Activated CD8-positive, alpha-beta T cell treated with anti-CD3 and anti-CD28 coated beads, Interleukin-2, amount 10 ng/mL, durations not matched to agents 7 days and 5 days (primary cell): ENCODE measurements around the gene UQCC2. TPM values are rescaled to one million over a fixed set of nuclear protein-coding genes. Genes with fewer than 3 reads are reported as not detected.

Experiments used
- ATAC-seq: fragments of 150-1000 bp; cut with Tn5 transposase; one replicate; pipeline ENCODE4 v1.10.0; 2021; ENCODE audit warnings: moderate library complexity
- CTCF ChIA-PET: fragments of 350-600 bp; sonication (Branson Sonifier 250); formaldehyde crosslinking; loops from one replicate; lab custom pipeline; 2021; ENCODE audit warnings: antibody characterized with exemption; lab: Charles Lee
- POLR2A ChIA-PET: fragments of 350-600 bp; sonication (Branson Sonifier 250); formaldehyde crosslinking; loops from one replicate; lab custom pipeline; 2021; ENCODE audit warnings: antibody characterized with exemption; lab: Charles Lee
- DNase-seq: peaks from one replicate; pipeline ENCODE4 v3.0.0-alpha.2; 2020
- H3K27ac Mint-ChIP-seq: one replicate; pipeline ENCODE4 v1.8.0; 2021; ENCODE audit warnings: mild to moderate bottlenecking, mixed read lengths
- H3K27me3 Mint-ChIP-seq: one replicate; pipeline ENCODE4 v1.8.0; 2021; ENCODE audit warnings: low read depth, mixed read lengths
- H3K36me3 Mint-ChIP-seq: one replicate; pipeline ENCODE4 v1.8.0; 2021; ENCODE audit warnings: low read depth, mixed read lengths
- H3K4me1 Mint-ChIP-seq: one replicate; pipeline ENCODE4 v1.8.0; 2021; ENCODE audit warnings: low read depth, mixed read lengths
- H3K4me3 Mint-ChIP-seq: one replicate; pipeline ENCODE4 v1.8.0; 2021; ENCODE audit warnings: mild to moderate bottlenecking, mixed read lengths
- H3K9me3 Mint-ChIP-seq: one replicate; pipeline ENCODE4 v1.8.0; 2022; ENCODE audit warnings: mixed read lengths; ENCODE audit not compliant: insufficient read depth
- total RNA-seq, 2 experiments: library from RNA; stranded (reverse); gene quantifications; one replicate each; pipeline ENCODE4 v1.2.3, GENCODE V29; 2021

Gene UQCC2
- total RNA-seq, 2 experiments from 2014 or later: 88.1 to 89.6 TPM

DNA sequence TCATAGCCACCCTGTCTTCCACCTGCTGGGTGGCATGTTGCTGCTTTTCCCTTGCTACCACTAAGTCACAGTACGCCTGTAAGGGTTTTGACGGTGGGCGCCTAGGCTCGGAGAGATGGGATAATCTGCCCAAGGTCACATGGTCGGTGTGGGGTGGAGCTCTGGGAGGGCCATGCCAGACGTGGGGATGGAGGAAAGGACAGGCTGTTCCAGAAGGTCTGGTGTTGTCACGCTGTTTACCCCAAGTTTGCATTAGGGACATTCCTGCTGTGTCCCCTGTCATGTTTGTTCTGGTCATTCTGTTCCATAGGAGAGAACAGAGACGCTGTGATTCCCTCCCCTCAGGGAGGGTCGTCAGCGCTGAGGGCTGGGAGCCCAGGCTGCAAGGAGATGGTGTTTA lies 19.1 kb upstream of the UQCC2 start:
- POLR2A ChIA-PET: no interaction called here
- Mint-ChIP-seq H3K4me3 (no peak overlapping the region), H3K4me1 (no peaks in the 10 kb centered on the region), H3K9me3 (no peaks in the 10 kb centered on the region), H3K27ac (no peak overlapping the region), H3K27me3 (no peaks in the 10 kb centered on the region), H3K36me3 (no peaks in the 10 kb centered on the region)
- DNase-seq (no peak), ATAC-seq (no peak)
- CTCF ChIA-PET: interaction anchor here (2.5 kb wide), 1 partner anchor 19 kb away, joined by 7 read pairs; the partner anchor contains the start of gene UQCC2

DNA sequence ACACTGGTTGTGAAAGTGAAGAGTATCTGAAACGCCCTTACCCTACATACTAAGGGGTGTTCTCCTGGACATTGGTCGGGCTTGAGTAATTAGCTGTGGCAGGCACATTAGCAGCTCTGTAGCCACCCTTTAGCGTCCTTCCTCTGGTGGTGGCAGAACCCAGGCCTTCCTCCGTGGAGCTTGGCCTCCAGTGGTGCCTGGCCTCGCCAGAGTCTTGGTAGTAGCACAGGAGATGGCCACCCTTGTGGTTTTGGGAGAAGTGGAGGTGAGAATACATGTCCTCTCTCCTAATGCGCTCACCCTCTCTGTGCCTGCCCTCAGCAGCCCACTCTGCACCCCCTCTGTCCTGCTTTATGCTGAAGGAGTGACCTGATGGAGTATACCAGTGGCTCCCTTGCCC lies 17.6 kb upstream of the UQCC2 start:
- no peaks in the 10 kb centered on the region for H3K9me3 Mint-ChIP-seq

DNA sequence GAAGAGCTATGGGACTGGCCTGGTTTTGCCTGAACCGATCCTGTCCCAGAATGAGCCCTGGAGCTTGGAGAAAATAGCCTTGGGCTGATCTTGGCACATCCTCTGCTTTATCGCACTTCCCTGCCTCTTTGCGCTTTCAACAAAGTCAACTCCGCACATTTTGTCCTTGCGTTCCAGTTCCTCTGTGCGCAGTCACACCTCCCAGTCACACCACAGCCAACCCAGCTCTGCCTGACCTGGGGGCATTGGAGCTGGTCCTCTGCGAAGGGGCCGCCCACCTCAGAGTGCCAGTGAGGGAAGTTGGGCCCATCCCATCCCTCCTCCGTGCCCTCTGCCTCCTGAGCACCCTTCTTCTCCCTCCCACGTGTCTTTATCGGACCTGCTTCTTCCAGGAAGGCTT lies 16.9 kb upstream of the UQCC2 start:
- ChIA-PET CTCF (interaction anchor here (0.7 kb wide), 1 partner anchor 17 kb away, joined by 3 read pairs; the partner anchor contains the start of gene UQCC2), POLR2A (no interaction called here)
- no peak overlapping the region for H3K27ac Mint-ChIP-seq
- ATAC-seq (no peak), DNase-seq (no peak)
- H3K36me3 Mint-ChIP-seq: no peaks in the 10 kb centered on the region
- peaks cover 12% of the 10 kb centered on the region for H3K4me1 Mint-ChIP-seq
- H3K9me3 Mint-ChIP-seq: no peaks in the 10 kb centered on the region
- H3K27me3 Mint-ChIP-seq: peaks cover 13% of the 10 kb centered on the region
- H3K4me3 Mint-ChIP-seq: no peak overlapping the region

More for the DNA sequence above, 17.6 kb upstream of the UQCC2 start:
- H3K4me3 Mint-ChIP-seq: no peak overlapping the region
- H3K27ac Mint-ChIP-seq: no peak overlapping the region
- H3K36me3 Mint-ChIP-seq: no peaks in the 10 kb centered on the region
- no peak for ATAC-seq
- H3K27me3 Mint-ChIP-seq: peaks cover 8% of the 10 kb centered on the region
- ChIA-PET CTCF (no interaction called here), POLR2A (no interaction called here)
- DNase-seq: no peak
- peaks cover 7% of the 10 kb centered on the region for H3K4me1 Mint-ChIP-seq

DNA sequence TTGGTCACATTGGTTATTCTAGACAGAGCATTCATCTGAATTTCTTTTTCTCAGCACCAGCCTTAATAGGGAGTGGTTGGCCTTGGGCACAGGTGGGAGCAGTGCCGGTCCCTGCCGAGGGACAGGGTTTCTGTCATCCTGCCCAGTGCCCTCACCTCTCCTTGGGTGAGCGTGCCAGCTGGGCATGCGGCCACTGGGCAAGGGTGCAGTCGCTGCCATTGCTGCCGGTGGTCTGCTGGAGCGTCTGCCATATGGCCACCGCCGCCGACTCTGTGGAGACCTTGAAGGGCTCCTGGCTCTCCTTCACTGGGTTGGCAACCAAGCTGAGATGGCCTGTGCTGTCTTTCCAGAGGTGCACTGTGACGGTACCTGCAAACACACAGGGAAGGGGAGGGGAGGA lies 16.4 kb upstream of the UQCC2 start:
- ATAC-seq (no peak), DNase-seq (no peak)
- POLR2A ChIA-PET: no interaction called here
- H3K4me1 Mint-ChIP-seq: peaks cover 12% of the 10 kb centered on the region
- no peaks in the 10 kb centered on the region for H3K9me3 Mint-ChIP-seq
- H3K27ac Mint-ChIP-seq: no peak overlapping the region
- no peak overlapping the region for H3K4me3 Mint-ChIP-seq
- H3K36me3 Mint-ChIP-seq: no peaks in the 10 kb centered on the region
- CTCF ChIA-PET: interaction anchor here (0.7 kb wide), 1 partner anchor 16 kb away, joined by 3 read pairs; the partner anchor contains the start of gene UQCC2
- peaks cover 13% of the 10 kb centered on the region for H3K27me3 Mint-ChIP-seq

DNA sequence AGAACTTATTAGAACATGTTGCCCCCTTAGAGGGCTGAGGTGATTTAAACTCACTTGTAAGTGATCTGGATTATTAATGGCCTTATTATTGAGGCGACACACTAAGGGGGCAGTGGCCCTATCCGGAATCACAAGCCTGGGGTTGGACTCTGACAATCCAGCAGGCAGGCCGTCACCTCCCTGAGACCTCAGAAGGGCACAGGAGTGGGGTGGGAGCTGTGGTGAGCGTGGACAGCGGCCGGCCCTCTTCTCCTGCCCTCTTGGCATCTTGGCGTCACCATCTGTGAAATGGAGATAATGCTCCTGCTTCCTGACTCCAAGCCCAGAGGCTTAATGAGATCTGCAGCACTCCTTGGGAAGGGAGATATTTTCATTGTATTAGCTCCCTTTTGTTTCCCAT lies 15.6 kb upstream of the UQCC2 start:
- POLR2A ChIA-PET: no interaction called here
- peaks cover 16% of the 10 kb centered on the region for H3K27me3 Mint-ChIP-seq
- no peaks in the 10 kb centered on the region for H3K9me3 Mint-ChIP-seq
- H3K27ac Mint-ChIP-seq: no peak overlapping the region
- CTCF ChIA-PET: interaction anchor here (1.7 kb wide), 1 partner anchor 17 kb away, joined by 7 read pairs; no protein-coding TSS in a partner anchor
- H3K36me3 Mint-ChIP-seq: no peaks in the 10 kb centered on the region
- no peak for DNase-seq
- H3K4me3 Mint-ChIP-seq: no peak overlapping the region
- ATAC-seq: no peak
- H3K4me1 Mint-ChIP-seq: peaks cover 12% of the 10 kb centered on the region

DNA sequence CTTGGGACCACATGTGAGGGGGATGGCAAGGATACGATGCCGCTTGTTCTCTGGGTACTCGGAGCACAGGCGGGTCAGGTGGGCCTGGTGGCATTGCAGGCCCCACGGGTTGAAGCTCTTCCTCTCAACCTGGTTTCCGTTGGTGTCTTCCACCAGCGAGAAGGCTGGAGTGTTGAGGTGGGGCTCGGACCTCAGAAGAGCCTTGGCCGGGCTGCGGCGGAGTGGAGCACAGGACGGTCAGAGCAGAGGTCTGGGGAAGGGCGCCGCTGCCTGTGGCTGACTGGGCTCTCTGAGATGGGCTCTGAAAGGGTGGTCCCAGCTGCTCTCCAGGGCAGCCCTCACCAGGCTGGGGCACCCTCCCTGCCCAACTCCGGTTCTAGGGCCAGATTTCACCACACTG lies 15.2 kb upstream of the UQCC2 start:
- Mint-ChIP-seq H3K27me3 (peaks cover 19% of the 10 kb centered on the region), H3K9me3 (no peaks in the 10 kb centered on the region), H3K27ac (no peak overlapping the region), H3K36me3 (no peaks in the 10 kb centered on the region), H3K4me3 (no peak overlapping the region), H3K4me1 (peaks cover 12% of the 10 kb centered on the region)
- no peak for ATAC-seq
- ChIA-PET POLR2A (no interaction called here), CTCF (interaction anchor here (1.7 kb wide), 2 partner anchors 16 to 17 kb away, joined by 6 to 7 read pairs; partner anchors contain the start of gene UQCC2)
- DNase-seq: no peak

DNA sequence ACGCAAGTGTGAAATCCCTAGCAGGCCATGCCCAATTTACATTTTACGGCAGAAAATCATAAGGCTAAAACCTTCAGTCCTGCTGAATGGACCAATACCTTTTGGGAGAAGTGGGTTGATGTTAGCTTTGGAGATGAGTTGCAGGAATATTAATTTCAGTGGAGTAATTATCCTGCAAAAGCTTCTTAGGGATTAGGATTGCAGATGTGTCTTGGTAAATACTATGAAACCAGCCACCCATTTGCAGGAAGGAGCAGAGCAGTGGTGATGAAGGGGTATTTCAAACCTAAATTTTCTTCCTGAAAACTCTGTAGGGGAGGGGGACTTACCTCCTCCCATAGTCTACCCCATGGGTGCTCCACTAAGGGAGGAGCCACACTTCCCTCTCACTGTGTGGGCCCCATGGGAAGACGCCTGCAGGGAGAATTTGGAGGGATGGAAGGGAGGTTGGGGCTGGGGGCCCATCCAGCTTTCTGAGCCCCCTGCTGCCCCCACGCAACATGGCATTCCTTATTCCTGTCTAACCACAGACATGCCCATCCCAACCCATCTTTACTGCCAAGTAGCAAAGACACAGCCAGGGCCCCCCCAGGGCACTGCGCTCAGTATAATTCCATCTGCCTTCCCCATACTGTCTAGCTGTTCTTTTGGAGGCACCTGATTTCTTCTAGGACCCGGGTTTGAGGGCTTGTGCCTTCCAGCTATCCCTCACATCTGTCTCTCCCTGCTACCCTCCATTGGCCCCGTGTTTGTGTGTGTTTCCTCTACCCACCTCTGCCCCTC lies 14.6 kb upstream of the UQCC2 start:
- DNase-seq (no peak), ATAC-seq (no peak)
- no peaks in the 10 kb centered on the region for H3K36me3 Mint-ChIP-seq
- no peaks in the 10 kb centered on the region for H3K9me3 Mint-ChIP-seq
- no peak overlapping the region for H3K4me3 Mint-ChIP-seq
- no peak overlapping the region for H3K27ac Mint-ChIP-seq
- POLR2A ChIA-PET: no interaction called here
- CTCF ChIA-PET: interaction anchor here (1.7 kb wide), 2 partner anchors 15 to 18 kb away, joined by 6 to 7 read pairs; partner anchors contain the start of gene UQCC2
- peaks cover 12% of the 10 kb centered on the region for H3K4me1 Mint-ChIP-seq
- H3K27me3 Mint-ChIP-seq: peaks cover 22% of the 10 kb centered on the region

DNA sequence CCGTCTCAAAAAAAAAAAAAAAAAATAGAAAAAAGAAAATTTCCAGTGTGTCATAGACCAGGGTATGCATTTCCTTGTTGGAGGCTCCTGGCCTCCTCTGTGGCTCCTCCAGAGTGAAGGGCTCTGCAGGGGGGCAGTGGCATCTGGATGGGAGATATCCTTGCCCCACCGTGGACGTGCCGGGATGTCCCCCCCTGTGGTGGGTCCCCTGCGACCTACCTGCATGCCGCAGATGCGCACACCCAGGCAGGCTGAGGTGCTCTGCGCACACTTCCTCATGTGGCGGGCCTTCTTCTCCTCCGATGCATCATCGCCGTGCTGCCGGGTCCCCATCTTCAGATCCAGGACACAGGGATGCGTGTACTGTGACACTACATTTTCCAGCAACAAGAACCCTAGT lies 13.7 kb upstream of the UQCC2 start:
- H3K4me3 Mint-ChIP-seq: no peak overlapping the region
- H3K36me3 Mint-ChIP-seq: no peaks in the 10 kb centered on the region
- peaks cover 25% of the 10 kb centered on the region for H3K27me3 Mint-ChIP-seq
- ATAC-seq (no peak), DNase-seq (no peak)
- peaks cover 12% of the 10 kb centered on the region for H3K4me1 Mint-ChIP-seq
- H3K27ac Mint-ChIP-seq: no peak overlapping the region
- ChIA-PET CTCF (interaction anchor here (1.2 to 1.7 kb wide), 2 partner anchors 14 kb away, joined by 6 to 12 read pairs; partner anchors contain the start of gene UQCC2), POLR2A (no interaction called here)
- no peaks in the 10 kb centered on the region for H3K9me3 Mint-ChIP-seq

DNA sequence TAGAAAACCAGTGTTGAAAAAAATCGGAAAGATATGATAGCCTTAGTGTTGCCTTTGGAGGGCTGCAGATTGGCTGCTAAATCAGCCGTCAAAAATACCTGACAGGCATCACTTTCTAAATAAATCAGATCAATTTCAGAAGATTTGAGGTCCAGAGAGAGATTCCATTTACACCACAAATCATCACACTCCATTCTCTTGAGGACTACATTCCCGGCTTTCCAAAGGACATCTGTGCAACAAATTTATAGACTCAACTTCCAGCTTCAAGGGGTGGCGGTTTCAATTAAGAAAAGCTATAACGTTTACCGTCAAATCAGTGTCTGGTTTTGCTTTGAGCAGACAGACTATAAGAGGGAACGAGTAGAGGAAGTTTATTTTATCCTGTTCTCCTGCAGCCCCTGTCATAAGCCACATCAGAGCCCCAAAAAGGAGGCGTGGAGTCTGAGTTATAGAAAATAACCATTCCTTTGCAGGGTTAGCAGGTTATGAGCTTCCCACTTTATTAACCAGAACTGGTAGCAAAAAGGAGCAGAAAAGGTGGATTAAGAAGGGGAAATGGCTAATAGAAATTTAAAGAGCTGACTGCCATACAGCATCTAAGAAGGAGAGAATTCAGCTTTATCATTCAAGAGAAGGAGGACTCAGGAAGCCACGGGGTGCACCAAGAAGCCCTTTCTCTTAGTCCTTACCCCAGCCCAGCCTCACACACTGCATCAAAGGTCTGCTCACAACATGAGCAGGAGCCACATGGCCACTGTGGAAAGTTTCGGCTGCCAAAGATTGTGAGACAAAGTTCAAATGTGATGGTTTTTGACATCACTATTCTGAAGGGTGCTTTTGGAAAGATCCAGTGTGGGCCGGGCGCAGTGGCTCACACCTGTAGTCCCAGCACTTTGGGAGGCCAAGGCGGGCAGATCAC lies 12.9 kb upstream of the UQCC2 start:
- Mint-ChIP-seq H3K4me3 (no peak overlapping the region), H3K9me3 (no peaks in the 10 kb centered on the region), H3K27ac (no peak overlapping the region), H3K27me3 (peaks cover 30% of the 10 kb centered on the region), H3K36me3 (no peaks in the 10 kb centered on the region), H3K4me1 (peaks cover 12% of the 10 kb centered on the region)
- POLR2A ChIA-PET: interaction anchor here (0.7 kb wide), 1 partner anchor 13 kb away, joined by 4 read pairs; the partner anchor contains the start of gene UQCC2
- CTCF ChIA-PET: interaction anchor here (1.0 to 2.7 kb wide), 5 partner anchors 13 to 134 kb away, joined by 3 to 12 read pairs (median 5); partner anchors contain the start of gene UQCC2
- DNase-seq (no peak), ATAC-seq (no peak)

DNA sequence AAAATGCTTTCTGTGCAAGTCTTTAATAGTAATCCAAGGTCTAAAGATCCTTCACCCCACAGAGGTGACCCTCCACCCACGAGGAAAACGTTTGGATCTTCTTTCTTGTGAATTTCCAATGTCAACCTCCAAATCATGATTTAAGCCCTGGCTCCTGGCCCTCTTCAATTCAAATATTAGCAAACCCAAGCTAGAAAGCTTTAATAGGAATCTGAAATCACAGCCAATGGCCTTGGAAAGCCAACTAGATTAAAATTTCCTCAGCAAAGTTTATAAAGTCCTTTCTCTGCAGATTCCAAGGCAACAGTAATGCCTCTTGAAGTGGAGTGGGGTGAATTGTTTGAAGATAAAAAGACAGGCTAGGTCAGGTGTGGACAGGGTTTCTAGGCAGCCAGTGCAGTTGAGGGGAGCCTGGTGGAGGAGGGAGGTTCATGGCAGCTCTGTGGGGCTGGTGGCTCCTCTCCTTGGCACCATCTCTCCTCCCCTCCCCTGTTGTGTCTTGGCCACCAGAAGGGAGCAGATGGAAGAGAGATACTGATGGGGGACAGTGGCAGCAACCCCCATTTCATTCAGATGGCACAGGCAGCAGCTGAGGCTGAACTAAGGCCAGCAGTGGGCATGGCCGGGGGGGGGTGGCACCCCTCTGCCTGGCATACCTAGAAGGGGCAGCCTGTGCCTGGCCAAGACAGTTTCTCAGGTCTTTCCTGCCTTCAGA lies 12.0 kb upstream of the UQCC2 start:
- Mint-ChIP-seq H3K9me3 (no peaks in the 10 kb centered on the region), H3K36me3 (no peaks in the 10 kb centered on the region), H3K4me3 (no peak overlapping the region), H3K4me1 (peaks cover 12% of the 10 kb centered on the region), H3K27me3 (peaks cover 32% of the 10 kb centered on the region), H3K27ac (no peak overlapping the region)
- ChIA-PET CTCF (interaction anchor here (0.9 to 2.7 kb wide), 6 partner anchors 20 to 138 kb away, joined by 3 to 9 read pairs (median 5); no protein-coding TSS in a partner anchor), POLR2A (no interaction called here)
- DNase-seq: no peak
- ATAC-seq: no peak

DNA sequence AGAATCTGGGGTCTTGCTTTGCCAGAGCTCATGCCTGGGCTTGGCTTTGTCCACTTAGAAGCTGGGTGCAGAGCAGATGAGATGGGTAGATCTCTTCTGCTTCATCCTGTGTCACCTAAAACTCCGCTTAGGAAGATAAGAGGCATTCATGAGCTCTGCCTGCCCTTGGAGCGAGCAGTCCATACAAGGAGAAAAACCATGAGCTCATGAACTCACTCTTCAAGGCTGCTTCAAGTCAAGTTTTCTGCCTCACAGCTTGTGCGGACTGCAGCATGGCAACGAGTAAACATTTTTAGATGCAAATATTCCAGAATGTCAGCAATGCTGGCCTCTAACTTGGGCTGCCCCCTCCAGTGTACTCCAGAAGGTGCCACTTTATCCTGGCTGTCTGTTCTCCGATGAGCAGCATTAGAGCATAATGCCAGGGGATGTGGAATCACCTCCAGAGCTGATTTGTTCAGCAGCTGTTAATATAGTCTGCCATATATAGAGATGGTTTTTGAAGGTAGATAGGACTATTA lies 10.7 kb upstream of the UQCC2 start:
- DNase-seq (no peak), ATAC-seq (no peak)
- Mint-ChIP-seq H3K4me3 (no peak overlapping the region), H3K36me3 (no peaks in the 10 kb centered on the region), H3K27me3 (peaks cover 32% of the 10 kb centered on the region), H3K4me1 (peaks cover 12% of the 10 kb centered on the region), H3K9me3 (no peaks in the 10 kb centered on the region), H3K27ac (no peak overlapping the region)
- ChIA-PET POLR2A (no interaction called here), CTCF (interaction anchor here (1.3 to 2.7 kb wide), 3 partner anchors 11 to 49 kb away, joined by 5 to 9 read pairs (median 6); partner anchors contain the start of gene UQCC2)
